GM20431 (cell line): ENCODE results near the gene EPC1.
"Not testable (repeated sequence)": the region's sequence is repeated elsewhere in the genome, so short reads cannot be mapped to it uniquely, and the experiment has no call there.

Source experiments
- in situ Hi-C: fragments of 300-500 bp; cut with MseI, MboI; formaldehyde crosslinking; loops from one replicate; pipeline ENCODE4 v1.15.0; 2020; ENCODE audit warnings: low sequenced_read_pairs; ENCODE audit not compliant: unreplicated experiment

The EPC1 gene

DNA sequence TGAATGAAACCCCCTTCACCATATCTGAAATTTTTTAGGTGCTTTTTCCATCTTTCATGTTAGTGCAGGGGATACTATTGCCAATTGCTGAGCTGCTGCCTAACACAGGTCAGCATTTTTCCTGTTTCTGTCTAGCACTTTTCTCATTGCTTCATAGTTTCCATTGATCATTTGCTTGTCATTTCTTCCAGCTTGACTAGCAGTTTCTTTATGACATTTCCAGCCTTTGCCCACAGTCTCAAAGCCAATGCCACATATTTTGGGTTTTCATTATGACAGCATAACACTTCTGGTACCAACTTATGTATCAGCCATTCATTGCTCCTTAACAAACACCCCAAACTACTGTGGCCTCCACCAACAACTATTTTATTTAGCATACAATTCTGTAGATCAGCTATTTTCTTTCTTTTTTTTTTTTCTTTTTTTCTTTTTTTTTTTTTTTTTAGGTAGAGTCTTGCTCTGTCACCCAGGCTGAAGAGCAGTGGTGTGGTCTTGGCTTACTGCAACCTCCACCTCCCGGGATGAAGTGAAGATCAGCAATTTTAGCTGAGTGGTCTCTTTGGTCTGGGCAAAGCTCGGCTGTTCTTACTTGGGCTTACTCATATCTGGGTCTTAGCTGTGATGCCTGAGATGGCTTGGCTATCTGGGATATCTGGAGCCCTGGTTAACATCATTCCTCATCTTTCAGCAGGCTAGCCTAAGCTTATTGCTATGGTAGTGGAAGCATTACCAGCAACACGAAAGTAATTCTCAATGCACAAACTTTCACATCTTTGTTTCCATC is 102.3 kb downstream of the EPC1 start:
- in situ Hi-C loops: no loop called here

DNA sequence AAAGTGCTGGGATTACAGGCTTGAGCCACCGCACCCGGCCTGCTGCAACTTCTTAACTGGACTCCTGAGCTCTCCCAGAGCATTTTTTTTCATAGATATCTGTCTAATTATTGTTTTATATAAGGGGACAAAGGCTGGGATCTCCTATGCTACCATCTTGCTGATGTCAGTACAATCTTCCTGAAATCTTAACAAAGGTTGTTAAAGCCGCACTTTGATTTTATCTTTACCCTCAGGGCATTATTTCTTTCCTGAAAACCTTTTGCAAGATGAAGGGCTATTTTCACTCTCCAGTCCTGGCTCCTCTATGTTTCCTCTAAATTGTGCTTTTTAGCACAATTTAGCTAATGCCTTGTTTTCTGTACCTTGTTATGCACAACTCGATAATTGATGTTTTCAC is 102.9 kb downstream of the EPC1 start:
- in situ Hi-C loops: no loop called here

DNA sequence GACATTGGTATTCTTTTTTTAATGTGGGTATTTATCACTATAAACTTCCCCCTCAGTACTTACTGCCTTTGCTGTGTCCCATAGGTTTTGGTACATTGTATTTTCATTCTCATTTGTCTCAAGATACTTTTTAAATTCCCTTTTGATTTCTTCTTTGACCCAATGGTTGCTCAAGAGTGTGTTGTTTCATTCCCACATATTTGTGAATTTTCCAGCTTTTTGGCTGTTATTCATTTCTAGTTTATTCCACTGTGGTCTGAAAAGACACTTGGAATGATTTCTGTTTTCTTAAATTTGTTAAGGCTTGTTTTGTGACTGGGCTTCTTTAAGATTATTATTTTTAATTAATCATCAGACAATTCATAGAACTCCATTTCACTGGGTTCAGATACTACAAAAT is 105.0 kb downstream of the EPC1 start:
- in situ Hi-C loops: no loop called here

DNA sequence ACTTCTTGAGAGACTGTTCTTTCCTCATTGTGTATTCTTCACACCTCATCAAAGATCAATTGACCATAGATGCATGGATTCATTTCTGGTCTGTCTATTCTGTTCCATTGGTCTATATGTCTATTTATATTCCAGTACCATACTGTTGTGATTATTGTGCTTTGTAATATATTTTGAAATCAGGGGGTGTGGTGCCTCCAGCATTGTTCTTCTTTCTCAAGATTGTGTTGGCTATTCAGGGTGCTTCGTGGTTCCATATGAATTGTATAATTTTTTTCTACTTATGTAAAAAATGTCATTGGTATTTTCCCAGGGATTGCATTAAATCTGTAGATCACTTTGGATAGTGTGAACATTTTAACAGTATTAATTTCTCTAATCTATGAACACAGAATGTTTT is 106.5 kb downstream of the EPC1 start:
- in situ Hi-C loops: no loop called here

DNA sequence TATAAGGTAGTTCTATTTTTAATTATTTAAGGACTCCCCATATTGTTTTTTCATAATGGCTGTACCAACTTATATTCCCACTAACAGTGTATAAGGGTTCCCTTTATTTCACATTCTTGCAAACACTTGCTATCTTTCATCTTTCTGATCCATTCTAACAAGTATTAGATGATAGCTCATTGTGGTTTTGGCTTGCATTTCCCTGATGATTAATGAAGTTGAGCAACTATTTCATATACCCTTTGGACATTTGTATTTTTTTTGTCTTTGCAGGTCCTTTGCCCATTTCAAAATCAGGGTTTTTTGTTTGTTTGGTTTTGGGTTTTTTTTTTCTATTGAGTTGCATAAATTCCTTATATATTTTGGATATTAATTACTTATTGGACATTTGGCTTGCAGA is 107.2 kb downstream of the EPC1 start:
- in situ Hi-C loops: no loop called here

DNA sequence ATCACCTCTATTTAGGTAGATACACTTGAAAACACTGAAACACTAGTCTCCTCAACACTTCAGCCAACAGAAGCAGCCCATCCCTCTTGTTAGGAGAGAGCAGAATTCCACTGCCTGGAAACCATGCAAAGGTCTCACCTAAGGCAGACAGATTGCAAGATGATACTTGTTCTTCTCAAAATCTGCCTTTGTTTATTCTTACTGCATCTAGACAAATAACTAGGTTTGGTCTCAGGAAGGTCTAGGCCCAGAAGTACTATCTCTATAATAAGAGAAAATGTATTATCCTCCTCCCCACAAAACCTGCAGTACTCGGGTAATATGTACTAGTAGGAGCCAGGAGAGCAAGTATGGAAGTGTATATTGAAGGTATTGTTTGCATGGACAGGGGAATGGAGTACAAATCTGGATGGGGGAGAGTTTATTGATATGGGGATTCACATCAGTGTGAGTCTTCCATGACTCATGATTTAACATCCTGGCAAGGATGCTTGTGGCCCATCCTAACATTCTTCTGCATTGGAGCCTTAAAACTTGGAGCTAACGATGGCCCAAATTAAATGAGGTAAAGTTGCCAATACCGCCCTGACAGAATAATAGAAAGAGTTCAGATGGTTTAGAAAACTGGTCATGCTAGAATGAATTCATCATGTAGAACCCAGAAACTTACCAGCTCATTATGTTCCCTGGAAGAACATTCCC is 109.2 kb downstream of the EPC1 start:
- in situ Hi-C loops: no loop called here

DNA sequence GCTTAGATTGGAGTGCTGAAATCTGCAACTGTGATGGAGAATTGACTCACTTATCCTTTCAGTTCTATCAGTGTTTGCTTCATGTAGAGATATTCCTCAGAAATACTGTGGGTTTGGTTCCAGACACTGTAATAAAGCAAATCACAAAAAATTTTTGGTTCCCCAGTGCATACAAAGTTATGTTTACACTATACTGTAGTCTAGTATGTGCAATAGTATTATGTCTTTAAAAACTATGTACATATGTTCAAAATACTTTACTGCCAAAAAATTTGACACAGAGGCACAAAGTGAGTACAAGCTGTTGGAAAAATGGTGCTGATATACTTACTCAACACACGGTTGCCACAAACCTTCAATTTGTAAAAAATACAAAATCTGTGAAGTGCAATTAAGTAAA is 112.5 kb downstream of the EPC1 start:
- in situ Hi-C loops: no loop called here

DNA sequence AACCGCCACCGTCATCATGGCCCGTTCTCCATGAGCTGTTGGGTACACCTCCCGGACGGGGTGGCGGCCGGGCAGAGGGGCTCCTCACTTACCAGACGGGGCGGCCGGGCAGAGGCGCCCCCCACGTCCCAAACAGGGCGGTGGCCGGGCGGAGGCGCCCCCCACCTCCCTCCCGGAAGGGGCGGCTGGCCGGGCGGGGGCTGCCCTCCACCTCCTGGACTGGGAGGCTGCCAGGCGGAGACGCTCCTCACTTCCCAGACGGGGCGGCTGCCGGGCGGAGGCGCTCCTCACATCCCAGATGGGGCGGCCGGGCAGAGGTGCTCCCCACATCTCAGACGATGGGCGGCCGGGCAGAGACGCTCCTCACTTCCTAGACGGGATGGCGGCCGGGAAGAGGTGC is 113.6 kb downstream of the EPC1 start:
- in situ Hi-C loops: not testable (repeated sequence)

DNA sequence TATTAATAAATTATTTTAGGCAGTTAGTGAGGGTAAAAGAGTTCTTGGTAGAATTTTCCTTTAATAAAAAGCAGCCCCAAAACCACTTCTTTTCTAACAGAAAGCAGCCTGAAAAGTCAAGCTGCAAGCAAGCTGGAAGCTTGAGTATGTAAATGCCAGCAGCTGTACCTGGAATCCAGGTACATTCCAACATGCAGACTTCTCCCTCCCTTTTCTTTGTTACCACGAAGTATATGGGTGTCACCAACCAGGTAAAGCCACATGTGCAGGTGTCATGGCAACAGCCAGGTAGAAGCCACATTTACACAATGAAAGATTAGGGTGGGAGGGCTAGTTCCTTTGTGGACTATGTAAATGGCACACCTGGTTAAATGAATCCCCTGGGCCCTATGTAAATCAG is 114.6 kb downstream of the EPC1 start:
- in situ Hi-C loops: no loop called here

DNA sequence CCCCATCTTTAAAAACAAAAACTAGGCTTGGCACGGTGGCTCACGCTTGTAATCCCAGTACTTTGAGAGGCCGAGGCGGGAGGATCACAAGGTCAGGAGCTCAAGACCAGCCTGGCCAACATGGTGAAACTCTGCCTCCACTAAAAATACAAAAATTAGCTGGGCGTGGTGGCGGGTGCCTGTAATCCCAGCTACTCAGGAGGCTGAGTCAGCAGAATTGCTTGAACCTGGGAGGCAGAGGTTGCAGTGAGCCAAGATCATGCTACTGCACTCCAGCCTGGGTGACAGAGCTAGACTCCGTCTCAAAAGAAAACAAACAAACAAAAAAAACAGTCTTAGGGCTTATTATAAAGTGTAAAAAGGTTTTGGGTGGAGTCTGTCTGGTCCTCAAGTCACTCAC is 117.2 kb downstream of the EPC1 start:
- in situ Hi-C loops: not testable (repeated sequence)

DNA sequence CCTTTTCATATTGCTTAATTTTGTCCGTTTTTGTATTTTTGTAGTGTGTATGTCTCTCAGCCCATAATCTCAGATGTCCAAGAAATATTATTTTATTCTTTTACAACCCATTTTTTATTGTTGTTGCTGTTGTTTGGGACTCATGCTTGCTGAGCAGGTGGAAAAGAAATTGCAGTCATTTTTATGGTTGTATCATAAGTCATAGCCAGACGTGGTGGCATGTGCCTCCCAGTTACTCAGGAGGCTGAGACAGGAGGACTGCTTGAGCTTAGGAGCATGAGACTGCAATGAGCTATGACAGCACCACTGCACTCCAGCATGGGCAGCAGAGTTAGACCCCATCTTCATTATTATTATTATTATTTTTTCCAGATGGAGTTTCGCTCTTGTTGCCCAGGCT is 117.8 kb downstream of the EPC1 start:
- in situ Hi-C loops: no loop called here

DNA sequence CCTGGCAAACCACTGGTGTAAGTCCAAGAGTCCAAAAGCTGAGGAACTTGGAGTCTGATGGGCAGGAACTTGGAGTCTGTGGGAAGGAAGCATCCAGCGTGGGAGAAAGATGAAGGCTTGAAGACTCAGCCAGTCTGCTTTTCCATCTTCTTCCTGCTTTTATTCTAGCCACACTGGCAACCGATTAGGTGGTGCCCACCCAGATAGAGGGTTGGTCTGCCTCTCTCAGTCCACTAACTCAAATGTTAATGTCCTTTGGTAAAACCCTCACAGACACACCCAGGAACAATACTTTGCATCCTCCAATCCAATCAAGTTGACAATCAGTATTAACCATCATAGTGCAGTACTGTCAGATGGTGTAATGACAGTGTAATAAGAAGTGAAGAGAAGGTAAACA is 119.2 kb downstream of the EPC1 start:
- in situ Hi-C loops: no loop called here

DNA sequence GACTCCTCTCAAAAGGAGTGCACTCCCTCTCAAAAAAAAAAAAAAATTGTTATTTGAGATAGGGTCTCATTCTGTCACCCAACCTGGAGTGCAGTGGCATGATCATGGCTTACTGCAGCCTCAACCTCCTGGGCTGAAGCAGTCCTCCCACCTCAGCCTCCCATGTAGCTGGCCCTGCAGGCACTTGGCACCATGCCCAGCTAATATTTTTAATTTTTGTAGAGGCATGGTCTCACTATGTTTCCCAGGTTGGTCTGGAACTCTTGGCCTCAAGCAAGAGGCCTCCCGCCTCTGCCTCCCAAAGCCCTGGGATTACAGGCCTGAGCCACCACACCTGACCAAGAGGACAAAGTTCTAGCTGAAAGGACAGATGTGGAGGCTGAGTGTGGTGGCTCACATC is 120.3 kb downstream of the EPC1 start:
- in situ Hi-C loops: no loop called here

DNA sequence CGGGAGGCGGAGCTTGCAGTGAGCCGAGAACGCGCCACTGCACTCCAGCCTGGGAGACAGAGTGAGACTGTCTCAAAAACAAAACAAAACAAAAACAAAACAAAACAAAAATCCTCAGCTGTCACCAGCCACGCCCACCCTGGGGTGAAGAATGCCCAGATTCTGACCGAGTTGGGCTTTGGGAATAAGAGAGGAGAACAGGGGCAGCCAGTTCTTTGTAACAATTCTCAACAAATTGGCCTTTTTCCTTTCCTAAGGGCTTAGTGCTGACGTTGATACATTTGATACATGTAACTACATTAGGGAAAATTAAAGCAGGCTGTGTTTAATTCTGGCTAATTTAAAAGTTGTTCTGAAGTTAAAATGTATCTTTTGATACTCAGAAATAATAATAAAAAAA is 121.0 kb downstream of the EPC1 start:
- in situ Hi-C loops: no loop called here

DNA sequence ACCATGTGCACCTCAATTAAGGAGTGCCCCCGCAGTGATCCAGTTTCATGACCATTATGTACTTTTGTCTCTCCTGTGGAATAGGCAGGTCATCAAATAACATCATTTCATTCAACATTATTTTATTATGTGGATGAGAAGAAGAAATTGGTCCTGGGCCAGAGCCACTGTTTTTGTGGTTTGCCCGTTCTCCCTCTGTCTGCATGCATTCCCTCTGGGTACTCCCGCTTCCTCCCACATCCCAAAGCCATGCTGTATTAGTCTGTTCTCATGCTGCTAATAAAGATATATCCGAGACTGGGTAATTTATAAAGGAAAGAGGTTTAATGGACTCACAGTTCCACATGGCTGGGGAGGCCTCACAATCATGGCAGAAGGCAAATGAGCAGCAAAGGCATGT is 124.6 kb downstream of the EPC1 start:
- in situ Hi-C loops: not testable (repeated sequence)

DNA sequence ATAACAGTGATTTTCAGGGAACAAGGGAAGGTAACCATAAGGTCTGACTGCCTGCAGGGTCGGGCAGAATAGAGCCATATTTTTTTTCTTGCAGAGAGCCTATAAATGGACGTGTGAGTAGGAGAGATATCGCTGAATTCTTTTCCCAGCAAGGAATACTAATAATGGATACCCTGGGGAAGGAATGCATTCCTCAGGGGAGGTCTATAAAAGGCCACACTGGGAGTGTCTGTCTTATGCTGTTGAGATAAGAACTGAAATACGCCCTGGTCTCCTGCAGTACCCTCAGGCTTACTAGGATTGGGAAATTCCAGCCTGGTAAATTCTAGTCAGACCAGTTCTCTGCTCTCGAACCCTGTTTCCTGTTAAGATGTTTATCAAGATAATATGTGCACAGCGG is 127.8 kb downstream of the EPC1 start:
- in situ Hi-C loops: not testable (repeated sequence)

DNA sequence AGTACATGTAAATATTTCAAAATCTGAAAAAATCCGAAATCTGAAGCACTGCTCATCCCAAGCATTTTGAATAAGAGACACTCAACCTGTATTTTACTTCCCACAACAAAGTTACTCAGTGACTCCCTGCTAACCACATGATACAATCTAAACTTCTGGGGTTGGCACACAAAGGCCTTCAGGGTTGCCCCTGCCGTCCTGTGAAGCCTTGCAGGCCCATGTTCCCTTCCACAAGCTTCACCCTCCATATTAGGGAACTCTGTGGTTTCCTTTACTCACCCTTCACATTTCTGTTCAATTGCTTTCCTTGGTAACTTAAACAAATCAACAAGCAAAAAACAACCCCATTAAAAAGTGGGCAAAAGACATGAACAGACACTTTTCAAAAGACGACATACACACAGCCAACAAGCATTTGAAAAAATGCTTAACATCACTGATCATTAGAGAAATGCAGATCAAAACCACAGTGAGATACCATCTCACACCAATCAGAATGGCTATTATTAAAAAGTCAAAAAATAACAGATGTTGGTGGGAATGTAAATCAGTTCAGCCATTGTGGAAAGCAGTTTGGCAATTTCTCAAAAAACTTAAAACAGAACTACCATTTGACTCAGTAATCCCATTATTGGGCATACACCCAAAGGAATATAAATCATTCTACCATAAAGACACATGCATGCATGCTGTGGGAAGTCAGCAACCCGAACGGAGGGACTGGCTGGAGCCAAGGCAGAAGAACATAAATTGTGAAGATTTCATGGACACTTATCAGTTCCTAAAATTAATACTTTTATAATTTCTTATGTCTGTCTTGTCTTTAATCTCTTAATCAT is 128.5 kb downstream of the EPC1 start:
- in situ Hi-C loops: not testable (repeated sequence)
